HG03066 (cell line): ENCODE data around the gene CAMTA1.

Source experiments
- ATAC-seq: cut with Tn5 transposase; IDR thresholded peaks from one replicate; pipeline ENCODE4 v1.9.1; 2021; ENCODE audit warnings: low read depth; ENCODE audit not compliant: unreplicated experiment

Gene CAMTA1

DNA sequence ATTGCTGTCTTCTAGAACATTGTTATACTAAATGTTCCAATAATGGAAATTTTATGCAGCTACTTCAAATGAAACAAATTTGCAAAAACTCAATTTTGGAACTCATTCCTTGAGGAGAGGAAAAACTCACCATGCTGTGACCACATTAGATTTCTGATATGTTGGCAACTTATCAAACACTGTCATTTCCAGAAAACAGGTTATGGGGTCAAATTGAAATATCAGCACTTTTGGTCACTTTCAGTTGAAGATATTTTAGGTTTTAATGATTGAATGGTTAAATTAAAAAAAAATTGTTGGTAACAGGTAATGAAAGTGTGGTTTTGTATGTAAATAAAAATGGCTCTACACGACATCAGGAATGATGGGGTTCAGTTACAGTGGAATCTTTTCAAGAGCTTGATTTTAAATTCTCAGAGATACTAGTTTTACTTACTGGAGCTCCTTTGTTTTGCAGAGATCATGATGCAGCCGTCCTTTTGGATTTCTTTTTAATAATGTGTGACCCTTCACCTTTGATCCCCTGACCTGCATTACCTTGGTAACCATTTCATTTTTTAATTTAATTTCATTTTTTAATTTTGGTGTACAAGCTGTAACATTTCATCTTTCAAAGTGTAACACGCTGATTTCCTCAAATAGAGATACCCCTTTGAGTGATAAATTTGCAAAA, 86.2 kb downstream of the CAMTA1 start:
- no peak for ATAC-seq

DNA sequence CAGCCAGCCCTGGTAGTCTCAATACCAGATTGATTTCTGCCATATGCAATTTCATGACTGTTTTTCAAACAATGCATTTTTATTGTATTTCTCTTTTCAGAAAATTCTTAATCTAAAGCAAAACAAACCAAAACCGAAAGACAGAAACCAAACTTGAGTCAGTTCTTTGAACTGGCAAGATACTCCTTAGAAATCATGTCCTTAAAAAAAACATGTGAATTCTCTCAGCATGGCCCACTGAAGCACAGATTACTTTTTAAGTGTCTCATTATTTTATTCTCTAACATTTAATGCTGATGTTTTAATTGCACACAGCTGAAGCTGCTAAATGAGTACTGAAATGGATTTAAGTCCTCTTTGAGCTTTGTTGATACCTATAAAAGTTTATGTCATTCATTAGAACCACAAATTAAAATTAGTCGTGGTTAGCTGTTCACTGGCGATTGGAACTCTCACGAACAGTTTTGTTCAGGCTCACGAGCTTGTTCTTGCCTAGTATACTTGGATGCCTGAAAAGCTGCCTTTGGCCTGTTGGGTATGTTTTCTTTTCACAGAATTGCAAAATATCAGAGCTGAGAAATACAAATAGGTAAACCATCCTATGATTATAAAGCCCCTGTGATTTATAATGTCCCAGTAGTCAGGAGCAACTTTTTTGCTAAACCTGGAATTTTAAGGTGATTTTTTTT, 87.5 kb downstream of the CAMTA1 start:
- ATAC-seq: no peak

DNA sequence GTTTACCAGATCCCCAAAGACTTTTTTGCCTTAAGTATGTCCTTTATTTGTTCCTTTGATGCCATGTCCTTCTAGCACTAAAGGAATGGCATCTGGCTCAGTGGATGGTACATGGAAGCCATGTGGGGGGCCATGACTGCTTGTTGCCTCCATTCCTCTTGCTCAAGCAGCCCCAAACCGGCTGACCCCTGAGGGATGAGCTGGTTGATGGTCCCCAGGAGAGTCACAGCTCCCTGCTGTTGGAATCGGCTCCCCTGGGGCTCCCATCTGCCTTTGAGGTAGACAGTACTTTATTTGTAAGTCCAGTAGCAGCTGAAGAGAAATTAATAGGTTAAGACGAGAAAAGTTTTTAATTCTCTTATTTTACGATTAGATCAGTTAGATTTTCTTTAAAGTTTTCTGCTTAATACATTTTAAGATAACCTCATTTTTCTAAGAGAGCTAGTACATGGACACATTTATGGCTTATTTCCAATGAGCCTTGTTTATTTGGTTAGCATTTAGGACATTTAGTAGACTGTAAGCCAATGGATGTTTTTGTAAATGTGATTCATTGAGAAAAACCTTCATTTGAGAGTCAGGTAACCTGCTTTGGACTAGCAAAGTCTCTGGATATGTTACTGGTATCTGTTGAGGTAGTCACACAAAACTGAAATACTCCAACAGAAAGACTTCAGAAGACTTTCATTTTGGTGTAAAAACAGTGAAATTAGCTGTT, 88.2 kb downstream of the CAMTA1 start:
- no peak for ATAC-seq

DNA sequence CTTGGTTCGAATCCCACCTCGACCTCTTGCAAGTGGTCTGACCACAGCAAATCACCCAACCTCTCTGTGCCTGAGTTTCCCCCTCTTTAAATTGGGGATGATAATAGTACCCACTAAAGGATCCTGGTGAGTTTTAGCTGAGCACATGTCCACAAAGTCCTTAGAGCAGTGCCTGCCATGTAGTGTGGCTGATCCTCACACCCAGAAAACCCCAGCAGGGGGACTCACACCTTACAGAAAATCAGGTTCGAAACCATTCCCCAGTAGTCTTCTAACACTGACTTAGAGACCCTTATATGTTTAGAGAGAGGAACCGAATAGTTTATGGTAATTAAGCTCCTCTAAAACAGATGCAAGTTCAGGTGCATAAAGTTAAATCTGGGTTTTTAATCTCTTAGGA, 89.0 kb downstream of the CAMTA1 start:
- ATAC-seq: no peak

DNA sequence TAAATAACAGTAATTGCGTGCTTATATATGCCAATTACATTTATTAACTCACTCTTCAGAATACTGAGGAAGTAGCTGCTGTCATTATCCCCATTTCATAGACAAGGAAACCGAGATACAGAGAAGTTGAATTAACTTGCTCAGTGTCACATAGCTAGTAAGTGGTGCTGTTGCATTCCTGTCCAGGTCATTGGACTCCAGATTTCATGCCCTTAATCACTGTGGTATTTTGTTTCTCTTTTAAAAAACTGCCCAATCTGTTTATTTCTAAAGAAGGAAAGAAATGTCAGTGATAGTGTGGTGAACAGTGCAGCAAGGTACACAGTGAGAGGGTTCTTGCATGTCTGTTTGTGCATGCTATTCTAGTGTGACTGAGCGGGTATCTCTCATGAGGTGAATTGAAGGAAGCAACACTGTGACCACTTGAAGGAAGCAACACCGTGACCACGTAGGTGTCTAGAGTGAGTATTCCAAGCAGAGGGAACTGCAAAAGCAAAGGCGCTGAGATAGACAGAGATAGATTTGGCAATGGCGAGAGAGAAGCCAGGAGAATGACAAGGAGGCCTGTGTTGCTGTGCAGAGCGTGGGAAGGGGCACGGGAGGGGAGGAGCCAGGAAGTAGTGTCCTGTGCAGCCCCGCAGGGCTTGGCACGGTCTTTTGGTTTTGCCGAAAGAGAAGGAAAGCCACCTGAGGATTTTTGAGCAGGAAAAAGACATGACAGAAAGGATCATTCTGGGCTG, 95.9 kb downstream of the CAMTA1 start:
- no peak for ATAC-seq

DNA sequence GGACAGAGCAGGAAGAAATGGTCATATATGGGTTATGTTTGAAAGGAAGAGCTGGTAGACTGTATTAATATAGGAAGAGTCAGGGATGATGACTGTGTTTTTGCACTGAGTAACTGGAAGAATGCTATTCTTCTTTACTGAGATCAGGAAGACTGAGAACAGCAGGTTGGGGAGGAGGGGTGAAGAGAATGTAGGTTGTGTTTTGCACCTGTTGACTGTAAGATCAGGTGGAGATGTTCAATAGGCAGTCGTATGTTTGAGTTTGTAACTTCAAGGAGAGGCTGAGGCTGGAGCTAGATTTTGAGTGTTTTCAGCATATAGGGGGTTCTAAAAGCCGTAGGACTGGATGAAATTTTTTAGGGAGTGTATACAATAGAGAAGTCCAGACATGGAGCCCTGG, 97.2 kb downstream of the CAMTA1 start:
- no peak for ATAC-seq

DNA sequence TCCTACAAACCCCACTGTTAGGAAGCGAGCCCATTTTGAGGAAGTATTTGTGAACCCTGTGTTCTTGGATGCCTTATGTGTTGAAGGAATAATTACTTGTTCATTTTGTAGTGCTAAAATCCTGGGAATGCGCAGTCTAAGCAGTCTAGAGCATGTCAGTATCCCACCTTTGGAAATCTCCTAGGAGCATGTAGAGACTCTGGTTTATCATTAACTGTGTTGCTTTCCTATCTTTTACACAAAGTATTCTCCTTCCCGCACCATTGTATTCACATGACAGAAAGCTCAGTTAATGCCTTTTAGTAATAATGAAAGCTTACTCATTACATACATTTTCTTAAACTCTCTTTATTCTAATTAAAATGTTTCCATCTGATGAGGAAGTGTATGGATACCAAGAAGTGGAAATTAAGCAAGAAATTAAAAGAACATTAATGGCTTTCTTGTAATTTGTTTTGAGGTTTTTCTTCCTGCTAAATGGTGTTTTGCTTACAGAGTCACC, 99.4 kb downstream of the CAMTA1 start:
- no peak for ATAC-seq

DNA sequence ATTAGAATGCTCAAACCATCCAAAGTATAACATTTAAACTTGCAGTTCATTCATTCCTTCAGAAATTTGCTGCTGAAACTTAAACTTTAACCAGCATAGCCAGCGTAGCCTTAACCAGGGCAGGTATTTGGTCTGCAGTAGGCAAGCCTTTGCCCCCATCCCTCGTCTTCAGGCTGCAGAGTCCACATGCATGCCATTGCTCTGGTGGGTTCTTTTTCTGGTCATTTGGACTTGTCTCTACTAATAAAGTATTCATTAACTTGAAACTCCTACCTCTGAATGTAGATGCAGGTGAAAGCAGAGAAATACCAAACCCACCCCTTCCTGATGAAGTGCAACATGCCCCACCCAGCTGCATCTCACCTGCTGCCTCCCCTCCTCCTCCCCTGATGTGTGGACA, 100.2 kb downstream of the CAMTA1 start:
- ATAC-seq: no peak

DNA sequence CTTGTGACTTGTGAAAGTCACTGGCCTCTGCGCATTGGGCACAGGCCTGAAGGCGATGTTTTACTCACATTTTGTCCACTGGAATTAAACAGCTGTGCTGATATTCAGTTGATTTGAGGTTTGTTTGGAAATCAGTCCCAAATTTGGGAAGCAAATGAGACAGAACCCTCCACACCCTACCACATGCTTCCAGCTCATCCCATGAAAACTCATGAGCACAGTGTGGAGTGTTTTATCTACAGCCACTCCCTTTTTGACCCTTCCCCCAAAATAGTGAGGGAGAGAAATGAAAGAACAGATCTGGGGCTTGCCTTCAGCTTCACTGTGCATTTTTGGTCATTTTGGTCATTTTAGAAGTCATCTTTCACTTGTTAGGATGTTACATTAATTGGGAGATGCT, 101.3 kb downstream of the CAMTA1 start:
- no peak for ATAC-seq

DNA sequence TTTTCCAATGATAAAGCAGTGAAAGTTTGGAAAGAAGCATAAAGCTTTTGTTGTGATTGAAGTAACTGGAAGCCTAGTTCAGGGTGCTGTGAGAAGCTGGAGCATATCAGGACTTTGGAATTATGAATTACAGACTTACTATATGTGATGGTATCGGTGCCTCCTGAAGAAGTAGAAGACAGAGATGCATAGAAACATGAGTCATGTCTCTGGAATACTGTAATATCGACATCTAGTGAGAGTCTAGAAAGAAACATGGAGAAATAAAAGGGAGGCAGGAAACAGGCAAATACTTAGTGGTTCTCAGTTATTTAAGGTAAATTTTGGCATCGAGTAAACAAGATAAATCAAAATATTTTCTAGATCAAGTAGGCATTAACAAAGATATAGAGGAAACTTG, 103.0 kb downstream of the CAMTA1 start:
- ATAC-seq: no peak

DNA sequence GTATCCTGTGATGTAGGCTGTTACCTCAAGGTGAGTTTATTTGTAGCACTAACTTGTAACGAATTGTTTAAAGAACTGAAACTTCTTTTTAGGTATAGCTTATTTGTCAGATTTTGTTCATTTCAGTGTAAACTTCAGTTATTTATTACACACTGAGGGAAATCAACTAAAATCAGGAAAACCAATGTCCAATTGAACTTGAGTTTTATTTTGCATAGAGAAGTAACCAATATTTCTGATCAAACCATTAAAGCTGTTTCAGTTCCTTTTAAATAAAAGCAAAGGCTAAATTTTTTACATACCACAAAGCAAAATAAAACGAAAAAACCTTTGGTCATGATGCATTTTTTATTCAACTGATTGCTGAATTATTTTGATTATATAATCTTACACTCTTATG, 103.6 kb downstream of the CAMTA1 start:
- no peak for ATAC-seq

DNA sequence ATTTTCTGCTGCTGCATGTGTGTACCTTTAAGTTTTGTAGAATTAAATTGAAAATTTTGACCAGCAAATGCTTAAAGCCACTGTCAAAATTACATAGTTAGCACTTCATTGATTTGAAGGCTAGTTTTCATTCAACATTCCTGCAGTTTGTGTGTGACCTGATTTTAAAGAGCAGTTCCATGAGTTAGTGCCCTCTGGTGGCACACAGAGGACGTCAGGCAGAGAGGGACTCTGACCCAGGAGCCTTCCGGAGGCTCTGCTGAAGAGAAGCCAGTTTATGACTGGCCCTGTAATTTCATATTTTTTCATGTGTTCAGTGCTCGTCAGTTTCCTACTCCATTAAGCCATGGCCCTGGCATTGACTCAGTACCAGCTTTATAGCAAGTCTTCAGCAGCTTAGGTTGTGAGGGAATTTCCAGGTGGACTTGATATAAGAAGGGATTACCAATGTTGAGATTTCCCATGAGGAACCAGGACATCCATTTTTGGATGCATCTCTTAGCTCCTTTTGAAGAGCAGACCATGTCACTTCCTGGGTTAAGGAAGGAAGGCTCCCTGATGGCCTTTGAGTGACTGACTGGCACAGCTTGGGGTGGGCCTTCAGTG, 104.7 kb downstream of the CAMTA1 start:
- no peak for ATAC-seq

DNA sequence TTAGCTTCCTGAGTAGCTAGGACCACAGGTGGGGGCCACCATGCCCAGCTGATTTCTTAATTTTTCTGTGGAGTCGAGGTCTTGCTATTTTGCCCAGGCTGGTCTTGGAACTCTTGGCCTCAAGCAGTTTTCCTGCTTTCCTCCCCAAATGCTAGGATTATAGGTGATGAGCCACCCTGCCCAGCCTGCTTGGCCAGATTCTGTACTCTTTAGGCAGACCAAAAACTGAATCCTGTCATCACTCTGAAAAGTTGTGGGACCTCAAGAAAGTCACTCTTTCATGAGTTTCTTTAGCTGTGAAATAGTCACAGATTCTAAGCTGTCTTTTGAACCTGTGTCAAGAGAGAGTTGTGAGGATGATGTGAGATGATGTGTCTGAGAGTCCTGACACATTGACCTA, 105.4 kb downstream of the CAMTA1 start:
- ATAC-seq: no peak

DNA sequence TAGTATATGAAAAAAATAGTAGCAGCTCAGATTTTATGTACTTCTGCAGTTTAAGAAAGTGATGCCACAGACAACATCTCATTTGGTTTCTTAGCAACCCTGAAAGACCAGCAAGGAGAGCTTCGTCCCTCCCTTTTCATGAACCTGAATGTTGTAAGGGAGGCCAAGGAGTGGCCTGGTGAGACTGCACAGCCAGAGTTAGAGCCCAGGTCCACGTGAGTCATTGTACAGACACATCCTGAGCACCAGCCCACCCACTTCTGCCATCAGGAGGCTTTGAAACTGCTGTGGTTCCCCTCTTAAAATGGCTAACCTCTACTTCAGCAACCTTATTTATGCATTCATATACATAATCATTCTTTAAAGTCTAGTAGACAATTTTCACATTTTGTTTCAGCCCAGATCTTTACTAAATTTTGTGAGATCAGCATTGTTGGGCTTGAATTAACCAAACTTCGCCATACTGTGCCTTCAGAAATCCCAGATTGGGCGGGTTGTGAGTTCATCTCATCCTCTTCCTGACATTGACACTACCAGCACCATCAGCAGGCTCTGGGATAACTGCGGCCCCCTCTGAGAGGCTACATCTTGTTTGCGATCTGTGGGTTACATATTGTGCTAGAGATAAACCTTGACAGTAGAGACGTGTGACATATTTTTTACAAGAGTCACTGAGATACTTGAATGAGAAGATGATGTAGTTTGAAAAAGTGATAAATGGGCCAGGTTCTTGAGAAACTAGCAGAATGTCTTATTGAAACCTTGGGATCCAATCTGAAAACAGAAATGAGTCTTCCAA, 106.7 kb downstream of the CAMTA1 start:
- ATAC-seq: no peak

DNA sequence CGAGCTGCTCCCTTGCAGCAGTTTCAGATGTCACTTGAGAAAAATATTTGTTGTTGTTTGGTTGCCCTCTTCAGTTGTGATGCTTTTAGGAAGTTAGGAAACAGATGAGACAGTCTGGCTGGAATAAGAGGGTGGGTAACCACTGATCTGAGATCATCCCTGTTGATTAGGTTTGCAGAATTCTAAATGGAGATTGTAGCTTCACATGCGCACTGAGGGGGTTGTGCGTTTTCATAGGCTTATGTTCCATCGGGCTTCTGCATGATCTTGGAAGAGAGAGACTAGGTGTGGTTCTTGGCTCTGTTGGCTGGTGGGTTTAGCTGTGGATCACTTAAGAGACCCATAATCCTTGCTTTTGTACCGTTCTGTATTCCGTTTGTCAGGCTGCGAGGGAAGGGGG, 108.1 kb downstream of the CAMTA1 start:
- no peak for ATAC-seq

DNA sequence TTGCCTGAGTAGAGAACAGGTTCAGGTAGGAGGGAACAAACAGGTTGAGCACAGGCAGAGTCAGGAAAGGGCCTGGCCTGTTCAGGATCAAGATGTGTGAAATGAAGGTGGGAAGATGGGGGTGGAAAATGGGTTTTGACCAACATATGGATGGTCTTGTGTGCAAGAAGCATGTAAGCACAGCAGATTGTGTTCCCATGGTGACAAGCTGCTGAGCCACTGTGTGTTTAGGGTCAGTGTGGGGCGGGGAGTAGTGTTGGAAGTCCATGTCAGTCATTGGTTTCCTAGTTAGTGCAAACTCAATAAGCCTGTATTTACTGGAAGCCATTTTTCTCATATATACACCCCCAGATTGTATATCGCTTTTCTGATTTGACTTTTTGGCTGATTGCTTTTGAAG, 111.9 kb downstream of the CAMTA1 start:
- ATAC-seq: no peak

DNA sequence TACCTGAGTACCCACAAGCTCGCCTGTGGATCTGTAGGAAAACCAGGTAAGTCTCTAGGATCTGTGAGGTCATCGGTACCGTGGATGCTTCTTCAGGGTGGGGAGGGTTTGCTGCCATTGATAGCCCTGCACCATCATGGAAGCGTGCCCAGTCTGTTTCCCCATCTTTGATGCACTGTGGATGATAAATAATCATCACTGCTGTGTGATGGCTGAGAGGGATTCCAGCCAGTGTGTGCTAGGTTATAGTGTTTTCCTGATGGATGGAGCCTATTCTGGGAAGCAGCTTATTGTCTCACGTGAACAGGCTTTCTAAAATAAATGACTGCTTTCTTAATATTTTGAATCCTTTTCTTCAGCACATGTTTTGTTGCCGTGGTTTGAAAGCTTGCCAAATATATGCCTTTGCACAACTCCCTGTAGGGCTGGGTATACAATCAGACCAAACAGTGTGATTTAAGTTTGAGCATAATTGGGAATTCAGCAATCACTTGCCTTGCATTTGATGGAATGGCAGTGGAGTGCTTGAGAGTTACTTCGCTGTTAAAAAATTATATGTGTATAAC, 113.8 kb downstream of the CAMTA1 start:
- no peak for ATAC-seq

DNA sequence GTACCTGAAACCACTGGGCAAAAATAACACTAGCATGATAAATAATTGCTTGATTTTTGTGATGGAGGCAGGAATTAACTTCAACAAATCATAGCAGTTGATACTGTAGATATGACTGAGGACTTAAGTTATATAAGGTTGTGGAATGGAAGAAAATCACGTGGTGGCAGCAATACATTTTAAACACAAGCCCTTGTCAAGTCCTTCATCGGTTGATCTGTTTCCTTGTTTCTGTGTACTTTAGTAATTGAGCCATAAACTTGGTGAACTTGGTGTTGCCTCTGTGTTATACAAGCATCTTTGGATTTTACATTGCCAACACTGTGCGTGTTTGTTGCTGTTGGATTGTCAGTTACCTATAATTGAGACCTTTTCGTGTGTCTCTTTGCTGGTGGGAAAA, 114.4 kb downstream of the CAMTA1 start:
- ATAC-seq: no peak

DNA sequence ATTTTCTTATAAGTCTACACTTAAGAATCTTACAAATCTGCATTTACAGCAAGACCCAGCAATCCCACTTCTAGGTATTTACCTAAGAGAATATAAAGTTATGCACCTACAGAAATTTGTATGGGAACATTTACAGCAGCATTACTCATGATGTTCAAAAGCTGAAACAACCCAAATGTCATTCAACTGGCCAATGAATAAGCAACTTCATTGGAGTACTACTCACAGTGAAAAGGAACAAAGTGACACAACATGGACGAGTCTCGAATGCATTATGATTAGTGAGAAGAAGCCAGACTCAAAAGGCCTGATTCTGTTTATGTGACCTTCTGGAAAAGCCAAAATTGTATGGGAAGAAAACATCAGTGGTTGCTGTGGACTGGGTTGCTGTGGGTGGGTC, 116.9 kb downstream of the CAMTA1 start:
- no peak for ATAC-seq
